NCI-H526 (cell line): Measurements from ENCODE around the gene TMEM43.

Source experiments
- DNase-seq, 2 experiments: peaks; one replicate each; lab custom pipeline; 2025; lab: John Stamatoyannopoulos, UW

Gene TMEM43

GRCh38 chr3:14151471-14152083, 26.7 kb downstream of the TMEM43 start:
- DNase-seq, result no peak

DNA sequence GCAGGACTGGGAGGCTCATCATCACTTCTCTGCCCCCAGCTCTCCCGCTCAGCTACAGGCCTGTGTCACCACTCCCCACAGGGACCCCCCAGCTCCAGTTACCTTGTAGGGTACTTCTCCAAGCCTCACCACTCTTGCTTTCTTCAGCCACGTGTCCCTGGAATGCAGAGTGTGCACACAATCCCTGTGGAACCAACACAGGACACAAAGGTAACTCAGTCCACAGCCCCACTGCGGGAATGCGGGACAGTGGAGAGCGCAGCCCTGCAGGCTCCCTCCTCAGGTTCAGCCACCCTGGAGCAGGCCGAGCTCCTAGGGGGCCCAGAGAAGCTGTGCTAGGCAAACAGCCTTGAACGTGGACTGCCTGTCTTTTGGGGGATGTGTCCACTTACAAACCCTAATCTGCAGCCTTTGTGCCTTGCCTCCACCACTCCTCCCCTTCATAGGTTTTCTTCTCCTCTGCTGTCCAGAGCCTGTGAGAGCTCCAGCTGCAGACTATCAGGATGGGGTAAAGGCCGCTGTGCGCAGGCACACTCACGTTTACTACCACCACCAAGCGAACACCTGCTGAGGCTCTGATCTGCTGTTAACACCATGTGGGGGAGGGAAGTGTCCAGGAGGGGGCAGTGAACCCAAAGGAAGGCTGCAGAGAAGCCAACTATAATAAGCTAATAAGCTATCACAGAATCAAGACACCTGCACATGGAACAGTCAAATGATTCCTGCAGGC, 27.5 kb downstream of the TMEM43 start:
- peak in 1 of 2 experiments; percentile 6 for DNase-seq

DNA sequence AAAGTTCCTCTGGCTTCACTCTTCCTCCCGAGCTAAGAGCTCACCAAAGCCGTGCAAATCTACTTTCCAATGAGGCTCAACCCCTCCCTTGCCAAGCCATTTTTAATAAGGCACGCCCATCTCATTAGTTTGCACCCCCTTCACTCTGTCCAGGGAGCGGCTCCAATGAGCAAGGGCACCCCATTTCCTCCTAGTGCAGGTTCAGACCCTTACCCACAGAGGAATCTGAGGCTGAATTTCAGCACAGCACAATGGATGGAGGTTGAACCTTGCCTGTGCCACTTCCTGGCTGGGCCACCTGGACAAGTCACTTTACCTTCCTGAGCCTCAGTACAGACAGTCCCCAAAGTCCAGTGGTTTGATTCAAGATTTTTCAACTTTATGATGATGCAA, 28.1 kb downstream of the TMEM43 start:
- DNase-seq, result no peak

DNA sequence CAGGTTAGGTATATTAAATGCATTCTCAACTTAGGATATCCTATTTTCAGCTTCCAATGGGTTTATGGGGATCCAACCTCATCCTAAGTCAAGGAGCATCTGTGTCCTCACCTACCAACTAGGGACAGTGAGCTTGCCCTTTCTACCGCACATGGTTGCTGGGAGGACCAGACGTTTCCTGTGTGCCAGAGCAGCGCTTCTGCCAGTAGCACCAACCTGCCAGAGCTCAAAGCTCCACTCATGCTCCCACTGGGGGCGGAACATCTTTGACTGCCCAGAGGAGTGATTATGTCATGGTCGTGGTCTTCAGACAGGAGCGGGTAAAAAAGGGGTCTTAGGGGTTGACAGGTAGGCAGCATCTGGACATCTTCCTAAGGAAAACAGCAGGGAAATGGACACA, 28.8 kb downstream of the TMEM43 start:
- DNase-seq, result no peak

DNA sequence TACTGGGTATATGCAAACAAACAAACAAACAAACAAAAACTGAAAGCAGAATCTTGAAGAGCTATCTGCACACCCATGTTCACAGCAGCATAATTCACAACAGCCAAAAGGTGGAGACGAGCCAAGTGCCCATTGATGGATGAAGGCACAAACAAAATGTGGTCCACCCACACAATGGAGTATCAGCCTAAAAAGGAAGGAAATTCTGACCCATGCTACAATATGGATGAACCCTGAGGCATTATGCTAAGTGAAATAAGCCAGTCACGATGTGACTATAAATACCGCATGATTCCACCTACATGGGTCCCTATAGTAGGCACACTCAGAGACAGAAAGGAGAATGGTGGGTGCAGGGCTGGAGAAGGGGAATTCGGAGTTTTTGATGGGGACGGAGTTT, 29.4 kb downstream of the TMEM43 start:
- no peak for DNase-seq

GRCh38 chr3:14154895-14155440, 30.1 kb downstream of the TMEM43 start:
- no peak for DNase-seq

GRCh38 chr3:14156201-14156600, 31.3 kb downstream of the TMEM43 start:
- no peak for DNase-seq

DNA sequence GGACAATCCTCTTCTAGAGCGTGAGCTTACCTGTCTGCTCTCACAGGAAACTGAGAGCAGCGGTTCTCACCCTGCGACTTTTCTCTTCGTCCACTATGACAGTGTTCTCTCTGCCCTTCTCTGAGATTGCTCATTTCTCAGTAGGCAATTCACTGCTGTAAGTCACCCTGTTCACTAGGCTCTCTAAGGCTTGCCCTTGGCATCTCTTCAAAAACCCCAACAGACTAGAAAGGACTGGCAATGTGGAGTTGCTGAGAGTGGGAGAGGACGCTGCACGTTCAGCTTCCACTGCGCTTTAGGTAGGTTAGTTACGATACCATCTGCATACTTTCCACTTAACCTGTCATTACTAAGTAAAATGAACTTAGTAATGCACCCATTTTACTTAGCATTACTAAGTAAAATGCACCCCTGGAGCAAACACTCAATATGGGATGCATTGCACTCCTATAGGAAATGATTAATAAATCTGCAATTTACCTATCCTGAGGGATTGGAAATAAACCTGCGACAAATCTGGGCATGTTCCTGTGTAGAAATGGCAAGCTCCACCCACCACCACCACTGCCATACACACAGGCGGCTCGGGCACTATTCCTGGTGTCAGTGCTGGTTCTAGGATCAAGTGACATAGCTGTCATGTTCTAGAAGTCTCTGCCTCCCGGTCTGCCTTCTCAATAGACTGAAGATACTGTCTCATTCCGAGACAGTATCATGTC, 32.1 kb downstream of the TMEM43 start:
- DNase-seq, result no peak

GRCh38 chr3:14157951-14158350, 33.1 kb downstream of the TMEM43 start:
- no peak for DNase-seq

- no peak for DNase-seq
Measured at GRCh38 chr3:14158370-14158769, 33.5 kb downstream of the TMEM43 start.

DNA sequence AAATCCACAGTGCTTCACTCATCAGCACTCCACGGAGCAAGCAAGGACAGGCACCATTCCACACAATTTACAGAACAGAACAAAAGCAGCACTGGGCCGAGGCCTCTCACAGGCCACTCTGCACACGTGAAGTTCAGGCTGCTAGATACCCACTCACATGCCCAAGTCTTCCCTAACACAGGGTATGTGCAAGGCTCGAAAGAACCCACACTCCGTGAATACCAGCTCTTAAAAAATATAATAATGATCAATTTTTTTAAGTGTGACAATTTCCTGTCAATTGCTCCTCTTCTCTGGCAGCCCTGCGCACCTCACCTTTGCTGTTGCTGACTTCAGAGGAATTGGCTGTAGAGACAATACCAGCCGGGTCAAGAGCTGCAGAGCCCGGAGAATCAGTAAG, 34.6 kb downstream of the TMEM43 start:
- DNase-seq, result no peak

- DNase-seq, result no peak
Measured at GRCh38 chr3:14161282-14161681, 36.4 kb downstream of the TMEM43 start.

DNA sequence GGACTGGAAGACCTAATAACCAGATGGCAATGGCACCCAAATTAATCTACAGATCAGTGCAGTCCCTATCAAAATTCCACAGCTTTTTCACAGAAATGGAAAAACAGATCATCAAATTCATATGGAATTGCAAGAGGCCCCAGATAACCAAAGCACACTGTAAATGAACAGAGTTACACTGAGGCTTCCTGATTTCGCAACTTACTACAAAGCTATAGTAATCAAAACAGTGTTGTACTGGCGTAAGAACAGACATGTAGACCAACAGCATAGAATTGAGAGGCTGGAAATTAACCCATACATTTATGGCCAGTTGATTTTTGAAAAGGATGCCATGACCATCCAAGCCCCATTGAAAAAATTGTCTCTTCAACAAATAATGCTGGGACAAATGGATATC, 37.3 kb downstream of the TMEM43 start:
- DNase-seq, result no peak

- no peak for DNase-seq
Measured at GRCh38 chr3:14166877-14167603, 42.2 kb downstream of the TMEM43 start.

DNA sequence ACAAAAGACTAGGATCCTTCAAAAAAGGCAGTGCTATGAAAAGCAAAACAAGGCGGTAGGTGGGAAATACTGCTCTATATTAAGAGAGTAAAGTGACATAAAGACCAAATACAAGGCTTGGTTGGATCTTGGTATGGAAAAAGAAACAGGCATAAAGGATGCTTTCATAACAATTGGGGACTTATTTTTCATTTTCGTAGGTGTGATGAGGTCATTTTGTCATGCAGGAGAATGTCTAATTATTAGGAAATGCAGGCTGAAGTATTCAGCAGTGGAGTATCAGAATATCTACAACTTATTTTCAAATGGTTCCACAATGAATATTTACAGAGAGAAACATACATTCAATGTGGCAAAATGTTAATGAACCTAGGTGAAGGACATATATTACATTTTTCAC, 44.6 kb downstream of the TMEM43 start:
- DNase-seq, result no peak

DNA sequence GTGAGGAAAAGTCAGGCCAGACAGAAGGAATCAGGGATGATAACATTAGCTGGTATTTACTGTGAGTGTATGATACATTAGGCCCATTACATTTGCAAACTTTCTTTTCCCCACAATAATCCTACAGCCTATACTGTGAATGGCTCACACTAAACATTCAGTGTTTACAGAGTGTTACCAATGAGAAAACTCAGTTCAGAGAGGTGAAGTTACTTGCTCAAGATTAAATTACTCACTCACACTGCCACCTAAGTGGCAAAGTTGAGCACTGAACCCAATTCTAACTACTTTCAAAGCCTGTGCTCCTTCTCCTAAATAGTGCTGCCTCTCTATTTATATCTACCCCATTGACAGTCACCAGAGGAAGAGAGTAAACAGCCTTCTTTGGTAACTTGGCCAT, 45.0 kb downstream of the TMEM43 start:
- no peak for DNase-seq

GRCh38 chr3:14170531-14171159, 45.8 kb downstream of the TMEM43 start:
- no peak for DNase-seq

- no peak for DNase-seq
Measured at GRCh38 chr3:14172496-14172895, 47.6 kb downstream of the TMEM43 start.

DNA sequence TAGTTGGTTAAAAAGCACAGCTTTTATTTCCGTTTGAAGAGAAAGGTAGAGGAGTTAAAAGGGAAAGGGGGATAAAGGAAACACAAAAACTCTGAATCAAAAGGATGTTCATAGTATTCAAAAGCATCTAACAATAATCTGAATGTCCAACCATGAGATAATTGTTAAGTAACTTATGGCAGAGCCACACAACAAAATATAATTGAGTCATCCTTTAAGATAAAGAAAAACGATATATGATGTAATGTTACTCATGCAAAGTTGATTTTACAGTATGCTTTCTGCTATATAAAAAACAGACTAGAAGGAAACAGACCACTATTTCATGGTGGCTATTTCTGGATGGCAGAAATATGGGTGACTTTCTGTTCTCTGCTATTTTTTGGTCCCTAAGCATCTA, 49.6 kb downstream of the TMEM43 start:
- DNase-seq, result no peak

DNA sequence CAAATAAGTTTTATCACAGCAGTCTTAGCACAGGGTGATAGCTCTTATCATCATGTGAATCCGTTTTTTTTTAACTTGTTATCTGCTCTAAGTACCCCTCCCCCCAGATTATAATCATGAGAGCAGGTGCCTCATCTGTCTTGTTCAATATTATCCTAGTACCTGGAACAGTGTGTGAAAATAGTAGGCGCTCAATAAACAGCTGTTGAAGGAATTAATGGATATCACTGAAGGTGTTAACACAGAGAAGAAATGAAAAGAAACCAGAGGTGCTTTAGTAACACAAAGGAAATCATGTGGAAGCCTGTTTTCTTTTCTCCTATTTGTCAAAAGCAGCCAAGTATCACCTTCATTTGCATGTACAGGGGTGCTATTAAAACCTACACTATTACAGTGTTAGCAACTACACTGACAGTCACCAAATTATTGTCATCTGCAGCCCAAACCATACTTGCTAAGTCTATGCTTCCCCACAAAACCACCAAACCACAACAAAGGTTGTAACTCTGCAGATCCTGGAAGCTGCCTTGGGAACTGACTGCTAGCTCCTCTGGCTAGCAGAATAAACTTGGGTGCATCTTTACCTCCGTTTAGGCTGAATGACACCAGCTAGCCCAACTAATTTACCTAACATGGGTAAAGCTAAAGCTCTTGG, 50.7 kb downstream of the TMEM43 start:
- peak in 1 of 2 experiments; percentile 29 for DNase-seq

DNA sequence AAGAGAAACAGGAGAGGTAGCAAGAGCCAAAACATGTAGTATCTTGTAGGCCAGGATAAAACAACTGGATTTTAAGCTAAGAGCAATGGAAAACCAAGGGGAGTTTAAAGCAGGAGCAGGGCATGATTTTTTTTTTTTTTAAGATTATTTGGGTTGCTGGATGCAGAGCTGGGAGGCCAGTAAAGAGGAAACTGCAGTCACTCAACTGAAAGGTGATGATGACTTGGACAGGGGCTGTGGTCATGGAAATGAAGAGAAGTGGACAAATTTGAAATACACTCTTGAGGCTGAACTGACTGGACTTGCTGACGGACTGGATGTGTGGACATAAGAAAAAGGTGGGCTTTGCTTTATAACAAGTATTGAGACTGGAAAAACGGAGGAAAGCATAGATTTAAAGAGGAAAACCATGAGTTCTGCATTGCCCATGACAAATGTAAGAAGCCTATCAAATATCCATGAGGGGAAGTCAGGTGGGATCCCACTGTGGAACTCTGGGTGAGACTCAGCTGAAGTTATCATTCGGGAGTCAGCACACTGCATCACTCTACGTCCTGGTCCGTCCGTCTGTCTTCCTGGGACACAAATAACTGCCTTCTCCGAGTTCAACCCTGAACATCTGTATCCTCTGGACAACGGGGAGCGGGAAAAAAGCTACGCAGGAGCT, 52.9 kb downstream of the TMEM43 start:
- DNase-seq, result no peak
